Right atrium auricular region (tissue), 2 donors: ENCODE measurements around the gene SSTR5. TPM values are rescaled to one million over a fixed set of nuclear protein-coding genes. Genes with fewer than 3 reads are reported as not detected.

Experiments used
- DNase-seq: peaks from one replicate; pipeline ENCODE4 v3.0.0-alpha.2; 2019; ENCODE audit warnings: low spot score
- H3K27ac ChIP-seq, 2 donors: fragments of 200-600 bp; sonication (generic); 1 replicate in 1 of 2; 2 replicates in 1 of 2; pipeline ENCODE4 v1.5.1; 2016 to 2019
- H3K27me3 ChIP-seq, 2 donors: fragments of 200-600 bp; sonication (generic); one replicate each; pipeline versions ENCODE4 v1.5.1 to v1.6.0; 2017 to 2019
- H3K36me3 ChIP-seq: fragments of 200-600 bp; sonication (generic); one replicate; pipeline ENCODE4 v1.5.1; 2016
- H3K4me1 ChIP-seq, 2 donors: fragments of 200-600 bp; sonication (generic); one replicate each; pipeline versions ENCODE4 v1.5.1 to v1.6.0; 2017 to 2019
- H3K4me3 ChIP-seq, 2 donors: fragments of 200-600 bp; sonication (generic); 1 replicate in 1 of 2; 2 replicates in 1 of 2; pipeline ENCODE4 v1.5.1; 2017 to 2019; ENCODE audit warnings: mild to moderate bottlenecking in 1 of 2, moderate library complexity in 1 of 2
- H3K9me3 ChIP-seq, 2 donors: fragments of 200-600 bp; sonication (generic); one replicate each; pipeline ENCODE4 v1.5.1; 2019
- CTCF ChIP-seq, 2 donors: fragments of 200-600 bp; sonication (generic); IDR thresholded peaks; one replicate each; pipeline ENCODE4 v1.5.1; 2019; ENCODE audit warnings: antibody characterized with exemption in 2 of 2
- total RNA-seq, 2 donors: library from RNA; depleted of rRNA; stranded (reverse); fragments of >200 nt; gene quantifications; one replicate each; pipeline ENCODE4 v1.1.0, GENCODE V29; 2016

SSTR5 gene
- total RNA-seq, 2 donors from 2014 or later = 2.7 to 14.1 TPM

GRCh38 chr16:1047123-1047522 lies 25.4 kb upstream of the SSTR5 start:
- Histone ChIP-seq H3K36me3 (no peaks in the 10 kb centered on the region), H3K27ac (no peak overlapping the region), H3K27me3 (no peaks in the 10 kb centered on the region), H3K4me1 (peaks cover 0 to 29% of the 10 kb centered on the region in 2 donors), H3K4me3 (no peak overlapping the region), H3K9me3 (no peaks in the 10 kb centered on the region)
- no peak for TF ChIP-seq CTCF (IDR thresholded peaks at IDR 0.05)
- DNase-seq = no peak

- no peaks in the 10 kb centered on the region for H3K9me3 ChIP-seq
- no peak for TF ChIP-seq CTCF (IDR thresholded peaks at IDR 0.05)
- no peak overlapping the region for H3K4me3 ChIP-seq
- H3K4me1 ChIP-seq = peaks cover 0 to 29% of the 10 kb centered on the region in 2 donors
- no peak for DNase-seq
- H3K36me3 ChIP-seq = no peaks in the 10 kb centered on the region
- no peaks in the 10 kb centered on the region for H3K27me3 ChIP-seq
- no peak overlapping the region for H3K27ac ChIP-seq
Observed at GRCh38 chr16:1047801-1048200, 24.7 kb upstream of the SSTR5 start.

- H3K4me3 ChIP-seq = no peak overlapping the region
- H3K36me3 ChIP-seq = no peaks in the 10 kb centered on the region
- H3K27me3 ChIP-seq = no peaks in the 10 kb centered on the region
- peaks cover 0 to 29% of the 10 kb centered on the region in 2 donors for H3K4me1 ChIP-seq
- TF ChIP-seq CTCF (IDR thresholded peaks at IDR 0.05) = no peak
- no peak for DNase-seq
- no peak overlapping the region for H3K27ac ChIP-seq
- no peaks in the 10 kb centered on the region for H3K9me3 ChIP-seq
Observed at GRCh38 chr16:1048442-1049112, 24.0 kb upstream of the SSTR5 start.

GRCh38 chr16:1049113-1049975 lies 23.2 kb upstream of the SSTR5 start:
- H3K4me1 ChIP-seq = peaks cover 0 to 21% of the 10 kb centered on the region in 2 donors
- H3K36me3 ChIP-seq = no peaks in the 10 kb centered on the region
- no peak for DNase-seq
- no peak for TF ChIP-seq CTCF (IDR thresholded peaks at IDR 0.05)
- no peak overlapping the region for H3K27ac ChIP-seq
- no peaks in the 10 kb centered on the region for H3K27me3 ChIP-seq
- H3K9me3 ChIP-seq = no peaks in the 10 kb centered on the region
- H3K4me3 ChIP-seq = no peak overlapping the region

GRCh38 chr16:1049976-1050247 lies 22.6 kb upstream of the SSTR5 start:
- H3K4me1 ChIP-seq = peaks cover 0 to 20% of the 10 kb centered on the region in 2 donors
- DNase-seq = no peak
- no peak overlapping the region for H3K27ac ChIP-seq
- TF ChIP-seq CTCF (IDR thresholded peaks at IDR 0.05) = no peak
- H3K36me3 ChIP-seq = no peaks in the 10 kb centered on the region
- H3K27me3 ChIP-seq = no peaks in the 10 kb centered on the region
- H3K4me3 ChIP-seq = no peak overlapping the region
- H3K9me3 ChIP-seq = no peaks in the 10 kb centered on the region
